Measurements from ENCODE around the gene DPYSL4. TPM values are rescaled to one million over a fixed set of nuclear protein-coding genes. Genes with fewer than 3 reads are reported as not detected.

DPYSL4 gene
- total RNA-seq, 1 experiment from 2014 or later: not detected

DNA sequence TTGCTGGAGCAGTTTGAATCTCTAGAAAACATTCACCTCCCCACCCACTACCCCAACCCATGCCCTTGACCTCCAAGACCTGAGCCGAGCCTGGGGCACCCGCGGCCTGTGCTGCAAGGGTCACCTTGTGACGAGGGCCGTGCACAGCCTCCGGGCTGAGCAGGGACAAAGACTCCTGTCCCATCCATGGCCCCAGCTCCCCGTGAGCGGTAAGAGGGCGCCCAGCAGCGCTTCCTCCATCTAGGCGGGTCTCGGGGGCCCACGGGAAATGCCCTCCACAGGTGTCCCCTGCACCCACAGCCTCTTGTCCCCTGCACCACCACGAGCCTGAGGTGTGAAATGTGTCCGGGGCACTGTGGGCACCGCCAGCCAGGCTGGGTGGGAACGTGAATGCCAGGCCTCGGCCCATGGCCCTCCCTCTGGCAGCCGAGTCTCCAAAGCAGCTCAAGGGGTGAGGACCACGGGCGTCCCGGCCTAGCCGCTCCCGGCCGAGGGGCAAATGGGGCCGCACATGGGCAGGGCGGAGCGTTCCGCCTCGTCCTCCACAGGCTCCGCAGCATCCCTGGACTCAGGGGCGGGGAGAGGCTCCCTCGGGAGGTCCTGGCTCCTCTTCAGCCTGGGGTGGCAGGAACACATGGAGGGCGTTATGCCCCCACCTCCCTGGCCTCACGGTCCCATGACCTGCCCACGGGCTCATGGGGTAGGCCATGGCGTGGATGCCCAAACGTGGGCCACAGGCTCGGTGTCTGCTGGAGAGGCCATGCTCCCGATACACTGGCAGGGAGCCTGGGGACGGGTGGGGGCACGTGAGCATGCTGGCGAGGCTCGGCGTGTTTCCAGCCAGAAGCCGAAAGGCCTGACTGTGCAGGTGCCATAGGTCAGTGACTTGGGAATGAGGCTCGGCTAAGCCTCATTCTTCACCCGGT, 21.1 kb downstream of the DPYSL4 start:
- H3K27me3 ChIP-seq (ENCODE audit: low read length): no peaks in the 10 kb centered on the region
- H3K36me3 ChIP-seq (ENCODE audit: insufficient read depth, low read length): no peaks in the 10 kb centered on the region
- no peak overlapping the region for H2AFZ ChIP-seq (ENCODE audit: low read length)
- no peak overlapping the region for H3K27ac ChIP-seq (ENCODE audit: low read length)
- H3K4me3 ChIP-seq (ENCODE audit: low read length): no peak overlapping the region
- no peaks in the 10 kb centered on the region for H3K9me2 ChIP-seq (replicated peaks; ENCODE audit: insufficient read depth, low read length)
- DNase-seq: no peak
- no peak overlapping the region for H3K4me2 ChIP-seq (ENCODE audit: low read depth, low read length, poor library complexity, severe bottlenecking)
- H3K79me2 ChIP-seq (ENCODE audit: low read length): no peaks in the 10 kb centered on the region
- no peaks in the 10 kb centered on the region for H3K9me3 ChIP-seq (ENCODE audit: low read length)
- no peaks in the 10 kb centered on the region for H4K20me1 ChIP-seq (ENCODE audit: insufficient read depth, low read depth, low read length)
- no peak overlapping the region for H3K9ac ChIP-seq (ENCODE audit: low read length)
- no peaks in the 10 kb centered on the region for H3K4me1 ChIP-seq (ENCODE audit: low read length)

GRCh38 chr10:132208462-132209050, 21.8 kb downstream of the DPYSL4 start:
- H3K4me1 ChIP-seq (ENCODE audit: low read length): no peaks in the 10 kb centered on the region
- no peak overlapping the region for H3K4me3 ChIP-seq (ENCODE audit: low read length)
- no peak overlapping the region for H3K4me2 ChIP-seq (ENCODE audit: low read depth, low read length, poor library complexity, severe bottlenecking)
- H3K9me3 ChIP-seq (ENCODE audit: low read length): no peaks in the 10 kb centered on the region
- no peaks in the 10 kb centered on the region for H3K27me3 ChIP-seq (ENCODE audit: low read length)
- H3K36me3 ChIP-seq (ENCODE audit: insufficient read depth, low read length): no peaks in the 10 kb centered on the region
- no peak overlapping the region for H3K27ac ChIP-seq (ENCODE audit: low read length)
- H3K9me2 ChIP-seq (replicated peaks; ENCODE audit: insufficient read depth, low read length): no peaks in the 10 kb centered on the region
- no peak overlapping the region for H3K9ac ChIP-seq (ENCODE audit: low read length)
- DNase-seq: no peak
- H3K79me2 ChIP-seq (ENCODE audit: low read length): no peaks in the 10 kb centered on the region
- no peaks in the 10 kb centered on the region for H4K20me1 ChIP-seq (ENCODE audit: insufficient read depth, low read depth, low read length)
- no peak overlapping the region for H2AFZ ChIP-seq (ENCODE audit: low read length)

- Histone ChIP-seq H2AFZ (ENCODE audit: low read length) (no peak overlapping the region), H3K4me2 (ENCODE audit: low read depth, low read length, poor library complexity, severe bottlenecking) (no peak overlapping the region), H3K27ac (ENCODE audit: low read length) (no peak overlapping the region), H3K79me2 (ENCODE audit: low read length) (no peaks in the 10 kb centered on the region), H3K4me3 (ENCODE audit: low read length) (no peak overlapping the region), H3K9me2 (replicated peaks; ENCODE audit: insufficient read depth, low read length) (no peaks in the 10 kb centered on the region), H3K27me3 (ENCODE audit: low read length) (no peaks in the 10 kb centered on the region), H3K9ac (ENCODE audit: low read length) (no peak overlapping the region), H3K9me3 (ENCODE audit: low read length) (no peaks in the 10 kb centered on the region), H4K20me1 (ENCODE audit: insufficient read depth, low read depth, low read length) (no peaks in the 10 kb centered on the region), H3K4me1 (ENCODE audit: low read length) (no peaks in the 10 kb centered on the region), H3K36me3 (ENCODE audit: insufficient read depth, low read length) (no peaks in the 10 kb centered on the region)
- no peak for DNase-seq
Measured at GRCh38 chr10:132209130-132209529, 22.4 kb downstream of the DPYSL4 start.

GRCh38 chr10:132209978-132210530, 23.3 kb downstream of the DPYSL4 start:
- Histone ChIP-seq H3K79me2 (ENCODE audit: low read length) (no peaks in the 10 kb centered on the region), H3K9me2 (replicated peaks; ENCODE audit: insufficient read depth, low read length) (no peaks in the 10 kb centered on the region), H3K27ac (ENCODE audit: low read length) (no peak overlapping the region), H2AFZ (ENCODE audit: low read length) (no peak overlapping the region), H3K36me3 (ENCODE audit: insufficient read depth, low read length) (no peaks in the 10 kb centered on the region), H3K4me3 (ENCODE audit: low read length) (no peak overlapping the region), H3K4me1 (ENCODE audit: low read length) (no peaks in the 10 kb centered on the region), H4K20me1 (ENCODE audit: insufficient read depth, low read depth, low read length) (no peaks in the 10 kb centered on the region), H3K27me3 (ENCODE audit: low read length) (no peaks in the 10 kb centered on the region), H3K4me2 (ENCODE audit: low read depth, low read length, poor library complexity, severe bottlenecking) (no peak overlapping the region), H3K9me3 (ENCODE audit: low read length) (no peaks in the 10 kb centered on the region), H3K9ac (ENCODE audit: low read length) (no peak overlapping the region)
- DNase-seq: no peak

DNA sequence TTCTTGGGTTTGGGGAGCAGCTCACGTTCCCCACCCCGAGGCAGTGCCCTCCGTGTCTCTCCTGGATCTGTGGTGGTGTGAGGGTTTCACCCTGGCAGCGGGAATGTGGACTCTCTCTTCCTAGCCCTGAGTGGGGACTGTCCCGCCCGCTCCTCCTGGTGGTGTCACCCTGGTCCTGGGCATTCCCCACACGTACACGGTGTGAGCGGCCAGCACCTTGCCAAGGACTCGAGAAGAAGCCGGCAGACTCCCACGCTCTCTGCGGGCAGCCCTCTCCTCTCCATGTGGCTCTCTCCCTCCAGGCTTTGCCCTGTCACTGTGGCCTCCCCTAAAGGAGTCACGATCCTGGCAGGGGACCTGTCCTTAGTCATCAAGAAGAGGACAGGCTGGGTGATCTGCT, 24.0 kb downstream of the DPYSL4 start:
- Histone ChIP-seq H2AFZ (ENCODE audit: low read length) (no peak overlapping the region), H3K4me3 (ENCODE audit: low read length) (no peak overlapping the region), H3K79me2 (ENCODE audit: low read length) (no peaks in the 10 kb centered on the region), H3K4me2 (ENCODE audit: low read depth, low read length, poor library complexity, severe bottlenecking) (no peak overlapping the region), H3K27ac (ENCODE audit: low read length) (no peak overlapping the region), H3K9me3 (ENCODE audit: low read length) (no peaks in the 10 kb centered on the region), H3K9me2 (replicated peaks; ENCODE audit: insufficient read depth, low read length) (no peaks in the 10 kb centered on the region), H3K36me3 (ENCODE audit: insufficient read depth, low read length) (no peaks in the 10 kb centered on the region), H4K20me1 (ENCODE audit: insufficient read depth, low read depth, low read length) (no peaks in the 10 kb centered on the region), H3K4me1 (ENCODE audit: low read length) (no peaks in the 10 kb centered on the region), H3K27me3 (ENCODE audit: low read length) (no peaks in the 10 kb centered on the region), H3K9ac (ENCODE audit: low read length) (no peak overlapping the region)
- DNase-seq: no peak

DNA sequence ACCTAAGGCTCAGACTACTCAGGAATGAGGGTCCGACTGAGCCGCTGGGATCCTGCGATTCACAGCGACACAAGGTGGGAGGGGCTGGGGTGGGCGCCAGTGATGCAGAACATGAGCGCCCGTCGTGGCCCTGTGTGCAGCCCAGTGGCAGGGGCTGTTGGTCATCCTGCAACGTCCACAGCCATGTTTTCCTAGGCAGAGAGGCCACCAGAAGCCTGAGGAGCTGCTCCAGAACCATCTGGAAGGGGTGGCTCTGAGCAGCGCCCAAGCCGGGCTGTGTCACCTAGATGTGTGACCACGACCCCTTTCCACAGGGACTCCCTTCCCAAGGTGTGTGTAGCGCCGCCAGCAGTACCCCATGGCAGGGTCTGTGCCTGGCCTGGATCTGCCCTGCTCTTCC, 24.5 kb downstream of the DPYSL4 start:
- Histone ChIP-seq H3K4me1 (ENCODE audit: low read length) (no peaks in the 10 kb centered on the region), H3K9ac (ENCODE audit: low read length) (no peak overlapping the region), H3K27ac (ENCODE audit: low read length) (no peak overlapping the region), H3K4me2 (ENCODE audit: low read depth, low read length, poor library complexity, severe bottlenecking) (no peak overlapping the region), H4K20me1 (ENCODE audit: insufficient read depth, low read depth, low read length) (no peaks in the 10 kb centered on the region), H3K27me3 (ENCODE audit: low read length) (no peaks in the 10 kb centered on the region), H2AFZ (ENCODE audit: low read length) (no peak overlapping the region), H3K36me3 (ENCODE audit: insufficient read depth, low read length) (no peaks in the 10 kb centered on the region), H3K9me3 (ENCODE audit: low read length) (no peaks in the 10 kb centered on the region), H3K79me2 (ENCODE audit: low read length) (no peaks in the 10 kb centered on the region), H3K4me3 (ENCODE audit: low read length) (no peak overlapping the region), H3K9me2 (replicated peaks; ENCODE audit: insufficient read depth, low read length) (no peaks in the 10 kb centered on the region)
- DNase-seq: no peak

DNA sequence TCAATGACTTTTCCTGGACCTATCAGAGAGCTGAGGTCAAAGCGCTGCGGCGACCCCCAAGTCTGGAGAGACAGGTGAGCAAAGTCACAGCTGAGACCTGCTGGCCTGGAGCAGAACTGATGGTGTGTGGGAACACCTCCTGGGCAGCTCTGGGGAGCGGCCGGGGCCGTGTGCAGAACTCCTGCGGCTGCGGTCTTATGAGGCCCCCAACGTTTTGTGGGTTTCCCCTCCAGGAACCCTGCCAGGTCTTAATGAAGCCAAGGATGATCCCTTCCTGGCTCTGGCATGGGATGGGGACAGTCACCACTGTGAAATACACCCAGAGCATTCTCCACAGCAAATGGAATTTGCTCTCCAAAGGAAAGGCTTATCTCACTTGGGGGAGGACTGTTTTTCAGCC, 26.1 kb downstream of the DPYSL4 start:
- H3K4me3 ChIP-seq (ENCODE audit: low read length): no peak overlapping the region

DNA sequence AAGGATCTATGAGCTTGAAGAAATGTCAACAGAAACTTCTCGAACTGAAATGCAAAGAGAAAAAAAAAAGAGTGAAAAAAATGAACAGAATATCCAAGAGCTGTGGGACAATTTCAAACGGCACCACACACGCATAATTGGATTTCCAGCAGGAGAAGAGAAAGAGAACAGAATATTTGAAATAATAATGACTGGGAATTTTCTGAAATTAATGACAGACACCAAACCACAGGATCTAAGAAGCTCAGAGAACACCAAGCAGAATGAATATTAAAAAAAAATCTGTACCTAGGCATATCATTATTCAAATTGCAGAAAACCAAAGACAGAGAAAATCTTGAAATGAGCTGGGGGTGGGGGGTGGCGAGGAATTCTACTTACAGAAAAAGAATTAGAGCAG, 27.2 kb downstream of the DPYSL4 start:
- Histone ChIP-seq H3K79me2 (ENCODE audit: low read length) (no peaks in the 10 kb centered on the region), H3K27ac (ENCODE audit: low read length) (no peak overlapping the region), H3K4me3 (ENCODE audit: low read length) (no peak overlapping the region), H3K36me3 (ENCODE audit: insufficient read depth, low read length) (no peaks in the 10 kb centered on the region), H3K4me1 (ENCODE audit: low read length) (no peaks in the 10 kb centered on the region), H4K20me1 (ENCODE audit: insufficient read depth, low read depth, low read length) (no peaks in the 10 kb centered on the region), H3K27me3 (ENCODE audit: low read length) (no peaks in the 10 kb centered on the region), H3K4me2 (ENCODE audit: low read depth, low read length, poor library complexity, severe bottlenecking) (no peak overlapping the region), H2AFZ (ENCODE audit: low read length) (no peak overlapping the region), H3K9me3 (ENCODE audit: low read length) (no peaks in the 10 kb centered on the region), H3K9me2 (replicated peaks; ENCODE audit: insufficient read depth, low read length) (no peaks in the 10 kb centered on the region), H3K9ac (ENCODE audit: low read length) (no peak overlapping the region)
- no peak for DNase-seq

More for the DNA sequence above, 26.1 kb downstream of the DPYSL4 start:
- Histone ChIP-seq H3K36me3 (ENCODE audit: insufficient read depth, low read length) (no peaks in the 10 kb centered on the region), H3K4me1 (ENCODE audit: low read length) (no peaks in the 10 kb centered on the region), H4K20me1 (ENCODE audit: insufficient read depth, low read depth, low read length) (no peaks in the 10 kb centered on the region), H3K27ac (ENCODE audit: low read length) (no peak overlapping the region), H3K9me3 (ENCODE audit: low read length) (no peaks in the 10 kb centered on the region), H3K9ac (ENCODE audit: low read length) (no peak overlapping the region), H2AFZ (ENCODE audit: low read length) (no peak overlapping the region), H3K9me2 (replicated peaks; ENCODE audit: insufficient read depth, low read length) (no peaks in the 10 kb centered on the region), H3K27me3 (ENCODE audit: low read length) (no peaks in the 10 kb centered on the region), H3K79me2 (ENCODE audit: low read length) (no peaks in the 10 kb centered on the region), H3K4me2 (ENCODE audit: low read depth, low read length, poor library complexity, severe bottlenecking) (no peak overlapping the region)
- DNase-seq: no peak
